ENCODE data around the gene ZNF800.

The ZNF800 gene

GRCh38 chr7:127336458-127336857 is 56.0 kb downstream of the ZNF800 start:
- no peaks in the 10 kb centered on the region for H3K36me3 ChIP-seq (replicated peaks; ENCODE audit: insufficient read depth, low read length)
- no peak overlapping the region for H3K9ac ChIP-seq (ENCODE audit: low read length)
- DNase-seq, result no peak
- no peaks in the 10 kb centered on the region for H4K20me1 ChIP-seq (ENCODE audit: insufficient read depth, low read length)
- H3F3A ChIP-seq (ENCODE audit: insufficient read depth, low read length), result no peaks in the 10 kb centered on the region
- H3K4me1 ChIP-seq (ENCODE audit: low read length), result no peaks in the 10 kb centered on the region
- H3K4me3 ChIP-seq (ENCODE audit: low read length), result no peak overlapping the region
- H3K27me3 ChIP-seq (replicated peaks; ENCODE audit: insufficient read depth, low read length), result no peaks in the 10 kb centered on the region
- no peak for TF ChIP-seq EZH2 (optimal IDR thresholded peaks at IDR 0.05; ENCODE audit: low read depth, low read length)
- no peak for TF ChIP-seq EZH2phosphoT487 (IDR thresholded peaks at IDR 0.05; ENCODE audit: low read length)
- TF ChIP-seq CTCF (IDR thresholded peaks at IDR 0.05; ENCODE audit: low read length), result no peak
- H3K9me3 ChIP-seq (replicated peaks; ENCODE audit: insufficient read depth, low read length), result no peaks in the 10 kb centered on the region
- no peak overlapping the region for H3K27ac ChIP-seq (ENCODE audit: low read length)
- no peaks in the 10 kb centered on the region for H3K79me2 ChIP-seq (ENCODE audit: low read length)
- no peak overlapping the region for H3K4me2 ChIP-seq (ENCODE audit: low read depth, low read length)
- H3K9me2 ChIP-seq (replicated peaks; ENCODE audit: insufficient read depth, low read length), result no peaks in the 10 kb centered on the region
- no peak overlapping the region for H2AFZ ChIP-seq (ENCODE audit: low read length)

- Histone ChIP-seq H3F3A (ENCODE audit: insufficient read depth, low read length) (no peaks in the 10 kb centered on the region), H3K36me3 (replicated peaks; ENCODE audit: insufficient read depth, low read length) (no peaks in the 10 kb centered on the region), H3K4me2 (ENCODE audit: low read depth, low read length) (no peak overlapping the region), H3K9me3 (replicated peaks; ENCODE audit: insufficient read depth, low read length) (no peaks in the 10 kb centered on the region), H3K9me2 (replicated peaks; ENCODE audit: insufficient read depth, low read length) (no peaks in the 10 kb centered on the region), H3K4me3 (ENCODE audit: low read length) (no peak overlapping the region), H3K27ac (ENCODE audit: low read length) (no peak overlapping the region), H3K79me2 (ENCODE audit: low read length) (no peaks in the 10 kb centered on the region), H3K9ac (ENCODE audit: low read length) (no peak overlapping the region), H4K20me1 (ENCODE audit: insufficient read depth, low read length) (no peaks in the 10 kb centered on the region), H3K27me3 (replicated peaks; ENCODE audit: insufficient read depth, low read length) (no peaks in the 10 kb centered on the region), H3K4me1 (ENCODE audit: low read length) (no peaks in the 10 kb centered on the region), H2AFZ (ENCODE audit: low read length) (no peak overlapping the region)
- DNase-seq, result no peak
- TF ChIP-seq EZH2phosphoT487 (IDR thresholded peaks at IDR 0.05; ENCODE audit: low read length) (no peak), CTCF (IDR thresholded peaks at IDR 0.05; ENCODE audit: low read length) (no peak), EZH2 (optimal IDR thresholded peaks at IDR 0.05; ENCODE audit: low read depth, low read length) (no peak)
Measured at GRCh38 chr7:127332880-127333279, 59.6 kb downstream of the ZNF800 start.

- Histone ChIP-seq H3F3A (ENCODE audit: insufficient read depth, low read length) (no peaks in the 10 kb centered on the region), H2AFZ (ENCODE audit: low read length) (no peak overlapping the region), H3K9me3 (replicated peaks; ENCODE audit: insufficient read depth, low read length) (no peaks in the 10 kb centered on the region), H3K4me3 (ENCODE audit: low read length) (no peak overlapping the region), H3K36me3 (replicated peaks; ENCODE audit: insufficient read depth, low read length) (no peaks in the 10 kb centered on the region), H4K20me1 (ENCODE audit: insufficient read depth, low read length) (no peaks in the 10 kb centered on the region), H3K4me2 (ENCODE audit: low read depth, low read length) (no peak overlapping the region), H3K9ac (ENCODE audit: low read length) (no peak overlapping the region), H3K27ac (ENCODE audit: low read length) (no peak overlapping the region), H3K9me2 (replicated peaks; ENCODE audit: insufficient read depth, low read length) (no peaks in the 10 kb centered on the region), H3K79me2 (ENCODE audit: low read length) (no peaks in the 10 kb centered on the region), H3K4me1 (ENCODE audit: low read length) (no peaks in the 10 kb centered on the region), H3K27me3 (replicated peaks; ENCODE audit: insufficient read depth, low read length) (no peaks in the 10 kb centered on the region)
- DNase-seq, result no peak
- no peak for TF ChIP-seq CTCF (IDR thresholded peaks at IDR 0.05; ENCODE audit: low read length)
Measured at GRCh38 chr7:127330070-127330469, 62.4 kb downstream of the ZNF800 start.
